ENCODE measurements around the gene LRRC74B.

GRCh38 chr22:21033895-21034294 lies 11.9 kb upstream of the LRRC74B start:
- TF ChIP-seq POLR2A (IDR thresholded peaks at IDR 0.05) (no peak), CTCF (IDR thresholded peaks at IDR 0.05) (no peak)
